Liver (tissue), 9 donors: ENCODE measurements around the gene NSF. TPM values are rescaled to one million over a fixed set of nuclear protein-coding genes. Genes with fewer than 3 reads are reported as not detected.
"Not testable (repeated sequence)": the region's sequence is repeated elsewhere in the genome, so short reads cannot be mapped to it uniquely, and the experiment has no call there.

Experiments
- DNase-seq: peaks from one replicate; pipeline ENCODE4 v3.0.0-alpha.2; 2017; ENCODE audit warnings: low spot score
- H3K27ac ChIP-seq, 2 donors: one replicate each; pipeline ENCODE4 v1.7.0; 2013; ENCODE audit warnings: inconsistent platforms in 2 of 2, low read length in 2 of 2, control low read depth in 1 of 2, low read depth in 1 of 2, mild to moderate bottlenecking in 1 of 2
- H3K27me3 ChIP-seq, 4 donors: one replicate each; pipeline versions ENCODE4 v1.6.1 to v1.7.0; 2013; ENCODE audit warnings: low read length in 3 of 4, inconsistent platforms in 1 of 4, mild to moderate bottlenecking in 1 of 4, moderate library complexity in 1 of 4; ENCODE audit not compliant: control insufficient read depth in 4 of 4, insufficient read depth in 4 of 4
- H3K36me3 ChIP-seq, 4 donors: one replicate each; pipeline versions ENCODE4 v1.6.1 to v1.7.0; 2013; ENCODE audit warnings: low read length in 3 of 4, mild to moderate bottlenecking in 3 of 4, low read depth in 1 of 4, moderate library complexity in 1 of 4; ENCODE audit not compliant: control insufficient read depth in 4 of 4, insufficient read depth in 3 of 4
- H3K4me1 ChIP-seq, 4 donors: one replicate each; pipeline versions ENCODE4 v1.6.1 to v1.7.0; 2013; ENCODE audit warnings: low read length in 3 of 4, mild to moderate bottlenecking in 3 of 4, moderate library complexity in 1 of 4; ENCODE audit not compliant: control insufficient read depth in 4 of 4, insufficient read depth in 4 of 4
- H3K4me3 ChIP-seq, 3 donors: one replicate each; pipeline versions ENCODE4 v1.6.1 to v1.7.0; 2013; ENCODE audit warnings: low read length in 3 of 3, control low read depth in 1 of 3, low read depth in 1 of 3, mild to moderate bottlenecking in 1 of 3
- H3K9ac ChIP-seq, 2 donors: one replicate each; pipeline ENCODE4 v1.7.0; 2013; ENCODE audit warnings: low read length in 2 of 2, mild to moderate bottlenecking in 2 of 2, moderate library complexity in 2 of 2, control low read depth in 1 of 2, low read depth in 1 of 2
- H3K9me3 ChIP-seq, 4 donors: one replicate each; pipeline versions ENCODE4 v1.6.1 to v1.7.0; 2013; ENCODE audit warnings: low read length in 3 of 4; ENCODE audit not compliant: control insufficient read depth in 4 of 4
- ATF3 ChIP-seq: IDR thresholded peaks from 2 replicates; pipeline ENCODE4 v1.6.1; 2016; ENCODE audit warnings: antibody characterized with exemption
- CTCF ChIP-seq: fragments of 150-350 bp; IDR thresholded peaks from 2 replicates; pipeline ENCODE4 v1.5.1; 2017; ENCODE audit warnings: improper control_type of control experiment, low read depth, low read length; ENCODE audit not compliant: missing input control
- EGR1 ChIP-seq, 2 donors: IDR thresholded peaks; 2 replicates each; pipeline ENCODE4 v1.6.1; 2016 to 2018; ENCODE audit warnings: antibody characterized with exemption in 2 of 2, low read depth in 2 of 2
- FOXA1 ChIP-seq: IDR thresholded peaks from 2 replicates; pipeline ENCODE4 v1.6.1; 2016; ENCODE audit warnings: antibody characterized with exemption
- FOXA2 ChIP-seq: IDR thresholded peaks from 2 replicates; pipeline ENCODE4 v1.6.1; 2016; ENCODE audit warnings: antibody characterized with exemption
- GABPA ChIP-seq, 2 donors: IDR thresholded peaks in 1 of 2; conservative IDR thresholded peaks in 1 of 2; 2 replicates each; pipeline ENCODE4 v1.6.1; 2016; ENCODE audit warnings: antibody characterized with exemption in 2 of 2, mild to moderate bottlenecking in 1 of 2, moderate library complexity in 1 of 2
- HNF4A ChIP-seq, 2 donors: conservative IDR thresholded peaks; 2 replicates each; pipeline ENCODE4 v1.6.1; 2016; ENCODE audit warnings: antibody characterized with exemption in 2 of 2, mild to moderate bottlenecking in 2 of 2
- HNF4G ChIP-seq: IDR thresholded peaks from 2 replicates; pipeline ENCODE4 v1.6.1; 2016; ENCODE audit warnings: antibody characterized with exemption
- JUND ChIP-seq, 2 donors: IDR thresholded peaks; 2 replicates each; pipeline ENCODE4 v1.6.1; 2016; ENCODE audit warnings: antibody characterized with exemption in 2 of 2
- MAX ChIP-seq: IDR thresholded peaks from 2 replicates; pipeline ENCODE4 v1.6.1; 2016; ENCODE audit warnings: antibody characterized with exemption
- NR2F2 ChIP-seq: IDR thresholded peaks from 2 replicates; pipeline ENCODE4 v1.6.1; 2016; ENCODE audit warnings: antibody characterized with exemption
- RAD21 ChIP-seq, 2 donors: IDR thresholded peaks; 2 replicates each; pipeline ENCODE4 v1.6.1; 2016; ENCODE audit warnings: antibody characterized with exemption in 2 of 2, mild to moderate bottlenecking in 2 of 2
- REST ChIP-seq: IDR thresholded peaks from 2 replicates; pipeline ENCODE4 v1.6.1; 2016; ENCODE audit warnings: antibody characterized with exemption, mild to moderate bottlenecking
- RXRA ChIP-seq, 2 donors: IDR thresholded peaks; 2 replicates each; pipeline ENCODE4 v1.6.1; 2017 to 2018; ENCODE audit warnings: antibody characterized with exemption in 2 of 2, mild to moderate bottlenecking in 1 of 2
- SP1 ChIP-seq: IDR thresholded peaks from 2 replicates; pipeline ENCODE4 v1.6.1; 2018; ENCODE audit warnings: antibody characterized with exemption, mild to moderate bottlenecking
- TAF1 ChIP-seq: conservative IDR thresholded peaks from 2 replicates; pipeline ENCODE4 v1.6.1; 2016; ENCODE audit warnings: antibody characterized with exemption, mild to moderate bottlenecking
- YY1 ChIP-seq: IDR thresholded peaks from 2 replicates; pipeline ENCODE4 v1.6.1; 2016; ENCODE audit warnings: antibody characterized with exemption, mild to moderate bottlenecking
- ZBTB33 ChIP-seq: IDR thresholded peaks from 2 replicates; pipeline ENCODE4 v1.6.1; 2016; ENCODE audit warnings: antibody characterized with exemption
- WGBS: extraction: QIAGEN DNeasy Blood & Tissue Kit; methylation state at CpG from one replicate; pipeline ENCODE4 v1.1.7; 2013; 5-methylcytosine and 5-hydroxymethylcytosine counted together
- polyA plus RNA-seq, 2 donors: library from polyadenylated mRNA; stranded (reverse) in 1 of 2; unstranded in 1 of 2; fragments of 200-250 nt in 1 of 2; fragments of >200 nt in 1 of 2; fragmentation: Nextera tagmentation in 1 of 2; extraction: Ambion mirVana in 1 of 2; gene quantifications; one replicate each; pipeline versions ENCODE4 v1.2.1 to v1.2.3, GENCODE V29; 2013 to 2015
- total RNA-seq, 2 donors: library from RNA; depleted of rRNA; stranded (reverse); fragments of >200 nt; gene quantifications; one replicate each; pipeline ENCODE4 v1.2.3, GENCODE V29; 2014
- donor health status: healthy.
- donor health status: healthy.
- donor health status: healthy.
- donor health status: healthy.
- donor health status: healthy.

NSF gene
- total and polyA plus RNA-seq, 4 donors = 7.5 to 24.0 (median 15.4) TPM

- 96% methylated on average over 15 of the region's 15 CpGs for WGBS
- no peak overlapping the region for H3K27ac ChIP-seq
- no peak overlapping the region for H3K4me3 ChIP-seq
- no peak overlapping the region for H3K9ac ChIP-seq
- no peak for TF ChIP-seq JUND (IDR thresholded peaks at IDR 0.05)
- TF ChIP-seq RXRA (IDR thresholded peaks at IDR 0.05) = no peak
- no peak for TF ChIP-seq MAX
- TF ChIP-seq RAD21 (IDR thresholded peaks at IDR 0.05) = no peak
- TF ChIP-seq TAF1 = no peak
- TF ChIP-seq HNF4G = no peak
- DNase-seq = no peak
- H3K4me1 ChIP-seq = peaks cover 10 to 25% (median 18%) of the 10 kb centered on the region in 4 donors
- peaks cover 0 to 10% (median 3%) of the 10 kb centered on the region in 4 donors for H3K36me3 ChIP-seq
- no peaks in the 10 kb centered on the region for H3K27me3 ChIP-seq
- no peaks in the 10 kb centered on the region for H3K9me3 ChIP-seq
Observed at GRCh38 chr17:46768540-46768870, 178.0 kb downstream of the NSF start.

GRCh38 chr17:46768896-46769295 is 178.4 kb downstream of the NSF start:
- 97% methylated on average over 14 of the region's 14 CpGs for WGBS
- H3K9me3 ChIP-seq, DNase-seq, H3K36me3 ChIP-seq, H3K27ac ChIP-seq, H3K4me3 ChIP-seq, H3K9ac ChIP-seq, H3K27me3 ChIP-seq: not testable (repeated sequence)
- peaks cover 10 to 25% (median 18%) of the 10 kb centered on the region in 4 donors for H3K4me1 ChIP-seq

- Histone ChIP-seq H3K4me1 (peaks cover 10 to 25% (median 18%) of the 10 kb centered on the region in 4 donors), H3K27me3 (no peaks in the 10 kb centered on the region), H3K4me3 (peak overlapping the region in 1 of 3 donors; percentile 6), H3K9me3 (no peaks in the 10 kb centered on the region), H3K36me3 (peaks cover 0 to 5% (median under 1%) of the 10 kb centered on the region in 4 donors), H3K27ac (no peak overlapping the region), H3K9ac (no peak overlapping the region)
- DNase-seq = no peak
- TF ChIP-seq ZBTB33 (no peak), HNF4G (no peak), MAX (no peak), TAF1 (no peak), JUND (IDR thresholded peaks at IDR 0.05) (no peak), GABPA (IDR thresholded peaks at IDR 0.05 in 1 of 2, conservative IDR thresholded peaks at IDR 0.05 in 1 of 2) (no peak), NR2F2 (no peak), FOXA2 (no peak), CTCF (no peak), RXRA (IDR thresholded peaks at IDR 0.05) (no peak), ATF3 (no peak), EGR1 (IDR thresholded peaks at IDR 0.05; ENCODE audit: low read depth in 2 of 2) (no peak), YY1 (no peak), HNF4A (conservative IDR thresholded peaks at IDR 0.05) (no peak), FOXA1 (no peak), SP1 (no peak), RAD21 (IDR thresholded peaks at IDR 0.05) (no peak), REST (no peak)
- 70% methylated on average over 56 of the region's 56 CpGs for WGBS
Observed at GRCh38 chr17:46769531-46770438, 179.3 kb downstream of the NSF start.
